HG02852 (cell line): ENCODE results near the gene TMEM176B.

Experiments
- ATAC-seq: cut with Tn5 transposase; IDR thresholded peaks from one replicate; pipeline ENCODE4 v1.9.1; 2021; ENCODE audit warnings: mild to moderate bottlenecking, moderate library complexity; ENCODE audit not compliant: unreplicated experiment

Gene TMEM176B

GRCh38 chr7:150799741-150800580, at the start of gene TMEM176B:
TMEM176B (minus strand) TSS chr7:150800364; CDS start chr7:150796569, 3,795 bp downstream.
- ATAC-seq = no peak

- ATAC-seq = no peak
Measured at GRCh38 chr7:150849204-150849775, 49.1 kb upstream of the TMEM176B start.

GRCh38 chr7:150848561-150849115, 48.5 kb upstream of the TMEM176B start:
- no peak for ATAC-seq

- ATAC-seq = no peak
Measured at GRCh38 chr7:150848111-150848510, 47.9 kb upstream of the TMEM176B start.

GRCh38 chr7:150847536-150847935, 47.4 kb upstream of the TMEM176B start:
- no peak for ATAC-seq

- no peak for ATAC-seq
Measured at GRCh38 chr7:150846291-150847115, 46.3 kb upstream of the TMEM176B start.

- no peak for ATAC-seq
Measured at GRCh38 chr7:150845421-150845861, 45.3 kb upstream of the TMEM176B start.

GRCh38 chr7:150842716-150843115, 42.6 kb upstream of the TMEM176B start:
- no peak for ATAC-seq

- no peak for ATAC-seq
Measured at GRCh38 chr7:150842018-150842417, 41.9 kb upstream of the TMEM176B start.

GRCh38 chr7:150838965-150839650, 38.9 kb upstream of the TMEM176B start:
- ATAC-seq = no peak

GRCh38 chr7:150835702-150836280, 35.6 kb upstream of the TMEM176B start:
- no peak for ATAC-seq

- ATAC-seq = no peak
Measured at GRCh38 chr7:150835019-150835418, 34.9 kb upstream of the TMEM176B start.

- ATAC-seq = no peak
Measured at GRCh38 chr7:150831851-150832250, 31.7 kb upstream of the TMEM176B start.

GRCh38 chr7:150830937-150831336, 30.8 kb upstream of the TMEM176B start:
- no peak for ATAC-seq

GRCh38 chr7:150829426-150829825, 29.3 kb upstream of the TMEM176B start:
- ATAC-seq = no peak

- no peak for ATAC-seq
Measured at GRCh38 chr7:150828384-150828783, 28.2 kb upstream of the TMEM176B start.

GRCh38 chr7:150826061-150826849, 26.1 kb upstream of the TMEM176B start:
- no peak for ATAC-seq

GRCh38 chr7:150824379-150825177, 24.4 kb upstream of the TMEM176B start:
- no peak for ATAC-seq
